Heart right ventricle (tissue), 16 donors: Measurements from ENCODE around the gene CCDC40. TPM values are rescaled to one million over a fixed set of nuclear protein-coding genes. Genes with fewer than 3 reads are reported as not detected.
A peak's percentile ranks its signal among the peaks of the same experiment; 100 is the strongest.

ENCODE experiments used
- ATAC-seq, 8 donors: fragments of 200-7000 bp; cut with Tn5 transposase; one replicate each; pipeline ENCODE4 v1.9.1; 2020; ENCODE audit warnings: mild to moderate bottlenecking in 8 of 8, moderate library complexity in 8 of 8, moderate number of reproducible peaks in 1 of 8
- DNase-seq, 2 donors: peaks; one replicate each; pipeline ENCODE4 v3.0.0-alpha.2; 2020
- H3K27ac ChIP-seq, 10 donors: fragments of 200-600 bp; sonication (generic) in 2 of 10; one replicate each; pipeline versions ENCODE4 v1.5.0 to v1.8.0; 2020 to 2022; ENCODE audit warnings: mild to moderate bottlenecking in 3 of 10
- H3K27me3 ChIP-seq, 7 donors: fragments of 200-600 bp; one replicate each; pipeline ENCODE4 v1.8.0; 2021 to 2022; ENCODE audit warnings: mild to moderate bottlenecking in 2 of 7
- H3K36me3 ChIP-seq, 9 donors: fragments of 200-600 bp; sonication (generic) in 1 of 9; one replicate each; pipeline versions ENCODE4 v1.5.0 to v1.8.0; 2020 to 2022; ENCODE audit warnings: mild to moderate bottlenecking in 2 of 9
- H3K4me1 ChIP-seq, 9 donors: fragments of 200-600 bp; sonication (generic) in 1 of 9; one replicate each; pipeline versions ENCODE4 v1.5.0 to v1.8.0; 2020 to 2022; ENCODE audit warnings: mild to moderate bottlenecking in 4 of 9
- H3K4me3 ChIP-seq, 10 donors: fragments of 200-600 bp; sonication (generic) in 2 of 10; one replicate each; pipeline versions ENCODE4 v1.5.0 to v1.8.0; 2020 to 2022; ENCODE audit warnings: mild to moderate bottlenecking in 7 of 10, moderate library complexity in 2 of 10
- H3K9me3 ChIP-seq, 11 donors: fragments of 200-600 bp in 10 of 11; sonication (generic) in 2 of 11; one replicate each; pipeline versions ENCODE4 v1.5.0 to v1.8.0; 2013 to 2022; ENCODE audit warnings: mild to moderate bottlenecking in 2 of 11, control low read depth in 1 of 11, moderate library complexity in 1 of 11
- CTCF ChIP-seq, 9 donors: fragments of 200-600 bp; sonication (generic) in 2 of 9; IDR thresholded peaks; one replicate each; pipeline versions ENCODE4 v1.5.0 to v1.8.0; 2021 to 2022; ENCODE audit warnings: antibody characterized with exemption in 9 of 9, mild to moderate bottlenecking in 5 of 9, moderate library complexity in 1 of 9
- WGBS, 2 donors: extraction: QIAGEN DNeasy Blood & Tissue Kit; methylation state at CpG; one replicate each; pipeline ENCODE4 v1.1.7; 2013; ENCODE audit warnings: inconsistent platforms in 1 of 2; 5-methylcytosine and 5-hydroxymethylcytosine counted together
- intact Hi-C, 10 donors: fragments of 100-400 bp; cut with DNase I; formaldehyde crosslinking; loops; one replicate each; pipeline versions ENCODE4 v1.11.1 to v1.14.2; 2022
- polyA plus RNA-seq, 2 donors: library from polyadenylated mRNA; stranded (reverse); fragments of 200-250 nt; gene quantifications; one replicate each; pipeline ENCODE4 v1.2.3, GENCODE V29; 2013
- total RNA-seq, 10 donors: library from RNA; stranded (reverse); fragmentation: NEBNext Ultra II Directional in 3 of 10; extraction: Animal tissue kit (Norgen Biotek cat#: 25700) in 3 of 10; gene quantifications; one replicate each; pipeline versions ENCODE4 v1.2.1 to v1.2.4, GENCODE V29; 2021 to 2023
- donor health status: Arrhythmogenic right ventricular cardiomyopathy.
- donor health status: ischemic (EF 13 %, LVEDD 7.1; RV severe dilation, severe dysfunction).
- donor health status: healthy with polysubstance abuse.
- donor health status: DM: no; HTN: yes; CAD: no.
- donor health status: DM: no; HTN: no; CAD: no.
- donor health status: ischemic (EF 25% LVEDD 6.9; RV normal size, moderate dysfunction).
- donor health status: ischemic (EF 25% LVEDD 5.7; RV mildly dilated, moderate dysfunction).
- donor health status: healthy.
- donor health status: DM: yes; HTN: yes; CAD: no.
- donor health status: Ischemic cardiomyopathy.
- donor health status: ischemic (EF 35%, LVEDD 5.7; RV mildly dilated, moderate dysfunction).
- donor health status: nonischemic (EF 11% LVEDD 7.7; RV severe dilation, severe dysfunction).
- donor health status: DM: yes; HTN: yes; CAD: no.
- donor health status: PGD.
- donor health status: ischemic (EF 29% LVEDD 5.4; RV normal size, mild dysfunction).
- donor health status: nonischemic (EF 23%, LVEDD 6.1; RV moderate dilation, normal function).

Gene CCDC40
- total and polyA plus RNA-seq, 12 donors = 2.0 to 8.9 (median 6.6) TPM

GRCh38 chr17:80026359-80027042 is 9.9 kb upstream of the CCDC40 start:
- WGBS, 2 donors = 75 to 79% methylated on average over 10 of the region's 10 CpGs
- Histone ChIP-seq H3K4me1 (peaks cover 0 to 39% (median 15%) of the 10 kb centered on the region in 9 donors), H3K36me3 (no peaks in the 10 kb centered on the region), H3K4me3 (no peak overlapping the region), H3K27me3 (no peaks in the 10 kb centered on the region), H3K9me3 (no peaks in the 10 kb centered on the region), H3K27ac (no peak overlapping the region)
- no peak for TF ChIP-seq CTCF (IDR thresholded peaks at IDR 0.05)
- DNase-seq = no peak
- intact Hi-C loops = no loop called here
- ATAC-seq = no peak

- WGBS, 2 donors = 98 to 99% methylated on average over 8 of the region's 8 CpGs
These were observed 9.4 kb upstream of the CCDC40 start for GRCh38 chr17:80027043-80027435.

GRCh38 chr17:80028030-80028429 is 8.4 kb upstream of the CCDC40 start:
- 90 to 93% methylated on average over 10 of the region's 10 CpGs for WGBS, 2 donors
- Histone ChIP-seq H3K4me1 (peaks cover 0 to 39% (median 15%) of the 10 kb centered on the region in 9 donors), H3K27ac (peak overlapping the region in 7 of 10 donors; percentile 3 to 71 (median 58)), H3K4me3 (no peak overlapping the region), H3K9me3 (no peaks in the 10 kb centered on the region), H3K27me3 (no peaks in the 10 kb centered on the region), H3K36me3 (no peaks in the 10 kb centered on the region)
- DNase-seq (no peak), ATAC-seq (no peak)
- TF ChIP-seq CTCF (IDR thresholded peaks at IDR 0.05) = no peak
- intact Hi-C loops = no loop called here

More at GRCh38 chr17:80027043-80027435, 9.4 kb upstream of the CCDC40 start:
- TF ChIP-seq CTCF (IDR thresholded peaks at IDR 0.05) = no peak
- no peak for ATAC-seq
- Histone ChIP-seq H3K27me3 (no peaks in the 10 kb centered on the region), H3K27ac (no peak overlapping the region), H3K36me3 (no peaks in the 10 kb centered on the region), H3K4me1 (peaks cover 0 to 39% (median 15%) of the 10 kb centered on the region in 9 donors), H3K4me3 (no peak overlapping the region), H3K9me3 (no peaks in the 10 kb centered on the region)
- intact Hi-C loops = no loop called here
- no peak for DNase-seq

DNA sequence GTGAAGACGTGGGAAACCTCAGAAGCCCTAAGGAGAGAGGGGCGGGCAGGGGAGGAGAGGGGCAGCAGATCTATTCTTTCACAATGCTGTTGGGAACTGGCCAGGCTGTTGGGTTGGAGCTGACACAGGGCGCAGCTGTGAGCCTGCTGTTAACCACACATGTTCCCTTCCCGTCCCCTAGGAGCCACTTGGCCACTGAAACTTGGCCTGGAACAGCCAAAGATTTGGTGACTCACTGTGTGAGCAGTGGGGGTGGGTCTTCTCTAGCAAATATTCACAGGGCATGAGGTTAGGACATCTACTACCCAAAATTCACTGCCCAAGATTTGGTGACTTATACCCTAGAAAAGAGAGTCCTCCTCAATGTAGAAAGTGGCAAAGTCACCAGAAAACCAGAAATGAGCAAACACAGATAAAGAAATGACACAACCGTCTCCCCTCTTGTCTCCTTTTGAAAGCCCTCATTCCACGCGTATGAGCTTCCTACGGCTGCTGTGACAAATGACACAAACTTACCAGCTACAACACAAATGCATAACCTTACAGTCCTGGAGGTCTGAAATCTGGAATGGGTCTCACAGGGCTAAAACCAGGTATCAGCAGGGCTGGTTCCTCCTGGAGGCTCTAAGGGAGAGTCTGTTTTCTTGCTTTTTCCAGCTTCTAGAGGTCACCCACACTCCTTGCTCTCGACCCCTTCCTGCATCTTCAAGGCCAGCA is 7.0 kb upstream of the CCDC40 start:
- peak overlapping the region in 1 of 10 donors; percentile 14 for H3K4me3 ChIP-seq
- TF ChIP-seq CTCF (IDR thresholded peaks at IDR 0.05) = no peak
- 68 to 79% methylated on average over 9 of the region's 9 CpGs for WGBS, 2 donors
- no peaks in the 10 kb centered on the region for H3K36me3 ChIP-seq
- peak; percentile 79 to 82 for DNase-seq
- intact Hi-C loops = no loop called here
- H3K4me1 ChIP-seq = peaks cover 0 to 40% (median 19%) of the 10 kb centered on the region in 9 donors
- no peaks in the 10 kb centered on the region for H3K9me3 ChIP-seq
- ATAC-seq = peak; percentile 82 to 88 (median 86)
- peak overlapping the region in 9 of 10 donors; percentile 25 to 75 (median 55) for H3K27ac ChIP-seq
- H3K27me3 ChIP-seq = peaks cover 0 to 7% (median 0%) of the 10 kb centered on the region in 7 donors
